AG20443 (cell line): Measurements from ENCODE around the gene CDHR3.
"Not testable (repeated sequence)": the region's sequence is repeated elsewhere in the genome, so short reads cannot be mapped to it uniquely, and the experiment has no call there.

Experiments
- DNase-seq: peaks from one replicate; pipeline ENCODE4 v3.0.0; 2012; ENCODE audit warnings: low spot score, mixed read lengths

The CDHR3 gene

DNA sequence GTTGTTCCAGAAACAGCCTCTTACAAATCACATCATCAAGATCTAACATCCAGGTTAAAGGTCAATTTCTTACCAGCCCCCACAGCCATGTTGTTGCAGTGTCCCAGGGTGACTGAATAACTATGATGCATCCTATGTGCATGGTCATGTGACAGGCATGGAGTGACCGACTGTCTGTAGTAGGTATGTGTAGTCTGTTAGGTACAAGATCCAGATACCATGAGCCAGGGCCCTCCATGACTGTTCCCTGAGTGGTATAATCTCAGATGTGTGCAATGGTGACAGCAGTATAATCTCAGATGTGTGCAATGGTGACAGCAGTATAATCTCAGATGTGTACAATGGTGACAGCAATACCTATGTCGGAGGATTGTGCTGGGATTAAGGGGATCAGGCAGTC, 8.8 kb downstream of the CDHR3 start:
- no peak for DNase-seq

DNA sequence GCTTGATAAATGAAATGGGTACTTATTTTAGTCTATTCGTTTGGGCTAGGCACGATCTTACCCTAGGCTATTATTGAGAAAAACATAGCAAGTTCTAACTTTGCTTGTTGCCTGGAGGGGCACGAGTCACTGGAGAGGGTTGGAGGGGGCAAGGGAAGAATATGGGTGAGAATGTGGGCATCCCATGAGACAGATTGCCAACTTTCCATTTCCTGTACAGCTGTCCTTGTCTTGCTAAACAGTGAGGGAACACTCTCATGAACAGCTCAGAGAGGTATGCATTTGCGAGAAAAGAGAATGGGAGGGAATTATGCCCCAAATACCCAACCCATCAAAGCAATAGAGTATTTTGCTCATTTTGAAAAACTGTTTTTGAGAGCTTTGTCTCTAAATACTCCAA, 9.2 kb downstream of the CDHR3 start:
- DNase-seq, result no peak

DNA sequence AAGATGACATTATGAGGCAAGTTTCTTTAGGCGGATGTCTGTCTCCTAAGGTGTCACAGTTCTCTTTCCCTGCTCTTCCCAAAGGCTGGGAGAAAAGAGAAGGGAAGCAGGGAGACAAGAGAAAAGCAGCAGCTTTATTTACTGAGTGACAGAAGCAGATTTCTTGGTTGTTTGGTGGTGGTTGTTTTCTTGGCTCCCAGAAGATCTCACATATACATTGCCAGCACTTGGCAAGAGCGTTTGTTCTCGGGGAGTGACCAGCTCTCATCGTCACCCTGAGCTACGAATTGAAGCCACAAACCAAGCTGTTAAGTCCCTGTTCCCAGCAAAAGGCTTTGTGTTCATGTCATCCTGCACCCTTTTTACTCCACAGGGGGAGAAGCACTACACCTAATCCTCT, 11.4 kb downstream of the CDHR3 start:
- DNase-seq, result no peak

DNA sequence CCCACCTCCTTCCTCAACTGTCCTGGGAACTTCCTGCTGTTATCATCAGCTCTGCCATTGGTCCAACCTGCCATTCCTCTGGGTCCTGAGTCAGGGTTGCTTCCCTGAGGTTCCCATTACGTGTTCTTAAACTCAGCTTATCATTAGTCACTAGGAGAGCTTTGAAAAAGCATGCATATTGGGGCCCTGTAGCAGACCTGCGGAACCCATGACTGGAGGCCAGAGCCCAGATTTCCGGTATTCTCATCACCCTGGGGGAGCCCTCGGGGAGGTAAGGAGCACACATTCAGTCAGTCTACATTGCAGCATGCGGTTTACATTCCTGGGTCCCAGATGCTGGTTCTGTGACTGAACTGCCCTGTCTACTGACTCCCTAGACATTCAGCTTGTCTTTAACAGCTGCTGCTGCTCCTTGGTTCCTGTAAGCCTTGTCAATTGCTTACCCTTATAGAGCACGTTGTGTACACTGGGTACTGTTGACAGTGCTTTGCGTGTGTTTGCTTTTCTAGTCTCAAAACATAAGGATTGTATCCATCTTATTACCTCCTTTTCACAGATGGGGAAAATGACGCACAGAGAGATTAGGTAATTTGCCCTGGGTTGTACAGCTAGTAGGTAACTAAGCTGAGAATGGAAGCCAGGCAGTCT, 12.8 kb downstream of the CDHR3 start:
- DNase-seq, result no peak

DNA sequence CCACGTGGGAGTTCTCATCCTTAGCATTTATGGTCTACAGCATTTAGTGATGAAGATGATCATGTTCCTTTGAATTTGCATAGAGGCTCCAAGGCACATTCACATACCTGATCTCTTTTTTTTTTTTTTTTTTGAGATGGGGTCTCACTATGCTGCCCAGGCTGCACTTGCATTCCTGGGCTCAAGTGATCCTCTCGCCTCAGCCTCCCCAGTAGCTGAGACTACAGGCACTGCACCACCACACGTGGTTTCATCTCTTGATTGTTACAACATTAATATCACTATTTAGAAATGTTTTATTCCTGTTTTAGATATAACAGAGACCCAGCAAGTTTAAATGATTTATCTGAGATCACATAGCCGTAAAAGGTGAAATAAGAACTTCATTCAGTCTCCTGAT, 13.8 kb downstream of the CDHR3 start:
- DNase-seq, result no peak

DNA sequence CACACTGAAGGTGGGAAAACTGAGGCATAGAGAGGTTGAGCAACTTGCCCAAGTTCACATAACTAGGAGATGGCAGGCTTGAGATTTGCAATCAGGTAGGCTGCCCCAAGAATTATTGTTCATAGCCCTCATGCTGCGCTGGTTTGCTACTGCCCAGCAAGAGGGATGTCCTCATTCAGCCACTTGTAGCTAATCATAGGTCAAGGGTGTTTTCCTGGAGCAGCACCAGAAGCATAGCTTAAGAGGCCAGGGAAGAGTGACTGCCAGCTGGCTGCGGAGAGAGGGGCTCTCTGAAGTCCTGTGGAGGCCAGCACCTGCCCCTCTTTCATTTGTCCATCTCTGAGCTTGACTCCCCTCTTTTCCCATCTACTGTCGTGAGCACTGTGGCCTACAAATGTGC, 15.0 kb downstream of the CDHR3 start:
- DNase-seq, result no peak

DNA sequence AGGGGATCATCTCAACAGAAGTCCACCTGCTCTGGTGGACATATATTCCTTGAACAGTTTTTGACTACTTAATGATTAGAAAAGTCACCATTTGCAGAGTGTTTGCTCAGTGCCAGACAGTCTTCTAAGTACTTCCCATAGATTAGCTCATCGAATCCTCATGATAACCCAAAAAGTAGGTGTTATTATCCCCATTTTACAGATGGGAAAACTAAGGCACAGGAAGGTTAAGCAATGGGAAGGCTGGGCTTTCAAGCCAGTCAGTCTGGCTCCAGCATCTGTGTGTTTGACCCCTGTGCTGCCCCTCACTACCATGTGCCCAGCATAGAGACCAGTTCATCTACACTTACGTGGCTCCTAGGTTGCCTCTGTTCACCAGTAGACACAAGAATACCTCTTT, 15.9 kb downstream of the CDHR3 start:
- DNase-seq, result no peak

DNA sequence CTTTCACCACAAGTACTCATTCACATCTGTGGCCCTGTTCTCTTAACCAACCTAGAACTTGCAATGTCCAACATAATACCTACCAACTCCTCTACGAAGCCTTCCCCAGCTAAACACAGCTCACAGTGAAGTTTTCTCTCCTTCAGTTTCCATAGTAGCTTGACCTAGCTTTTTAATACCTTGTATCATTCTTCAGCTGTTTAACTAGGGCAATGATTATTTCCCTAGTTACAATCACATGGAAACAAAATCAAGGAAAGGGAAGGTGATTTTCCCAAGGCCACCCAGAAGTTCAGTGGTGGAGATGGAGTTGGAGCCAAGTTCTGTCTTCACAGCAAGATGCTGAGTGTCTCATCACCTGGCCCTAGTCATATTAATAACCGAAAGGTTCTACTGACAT, 16.3 kb downstream of the CDHR3 start:
- no peak for DNase-seq

DNA sequence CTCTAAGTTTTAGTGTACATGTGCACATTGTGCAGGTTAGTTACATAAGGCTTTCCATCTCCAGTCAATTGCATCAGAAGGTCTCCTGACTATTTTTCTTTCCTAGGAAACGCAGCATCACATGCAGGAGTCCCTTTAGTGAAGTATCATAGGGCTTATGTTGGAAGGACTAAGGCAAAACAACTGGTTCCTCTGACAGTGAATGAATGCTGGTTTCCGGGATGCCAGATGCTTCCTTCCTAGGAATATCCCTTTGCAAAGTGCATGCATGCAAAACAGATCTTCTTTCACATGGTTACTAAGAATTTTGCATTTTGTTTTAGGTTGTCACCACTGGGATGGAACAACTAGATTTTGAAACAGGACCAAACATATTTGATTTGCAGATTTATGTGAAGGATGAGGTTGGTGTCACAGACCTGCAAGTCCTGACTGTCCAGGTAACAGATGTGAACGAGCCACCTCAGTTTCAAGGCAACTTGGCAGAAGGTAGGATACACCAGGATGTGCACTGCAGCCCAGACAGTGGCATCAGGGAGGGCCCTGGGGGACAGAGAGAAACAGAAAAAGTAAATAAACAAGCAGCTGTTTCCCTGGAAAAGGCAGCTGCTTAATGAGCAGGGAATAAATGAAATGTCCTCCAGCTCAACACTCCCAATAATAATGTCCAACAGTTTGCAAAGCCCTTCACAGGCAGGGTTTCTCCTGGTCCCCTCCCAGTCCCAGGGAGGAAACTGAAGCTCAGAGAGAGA, 17.8 kb downstream of the CDHR3 start:
- DNase-seq, result no peak

DNA sequence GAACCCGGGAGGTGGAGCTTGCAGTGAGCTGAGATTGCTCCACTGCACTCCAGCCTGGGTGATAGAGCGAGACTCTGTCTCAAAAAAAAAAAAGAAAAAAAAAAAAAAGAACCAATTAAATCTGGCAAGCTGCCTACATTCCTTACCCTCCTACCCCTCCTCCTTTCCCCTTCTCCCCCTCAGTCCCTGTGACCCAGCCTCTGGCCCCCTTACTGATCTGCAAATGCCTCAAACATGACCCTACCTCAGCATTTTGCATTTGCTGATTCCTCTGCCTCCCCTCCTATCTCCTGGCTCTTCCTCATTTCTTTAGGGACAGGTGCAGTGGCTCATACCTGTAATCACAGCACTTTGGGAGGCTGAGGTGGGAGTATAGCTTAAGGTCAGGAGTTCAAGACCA, 19.3 kb downstream of the CDHR3 start:
- no peak for DNase-seq

DNA sequence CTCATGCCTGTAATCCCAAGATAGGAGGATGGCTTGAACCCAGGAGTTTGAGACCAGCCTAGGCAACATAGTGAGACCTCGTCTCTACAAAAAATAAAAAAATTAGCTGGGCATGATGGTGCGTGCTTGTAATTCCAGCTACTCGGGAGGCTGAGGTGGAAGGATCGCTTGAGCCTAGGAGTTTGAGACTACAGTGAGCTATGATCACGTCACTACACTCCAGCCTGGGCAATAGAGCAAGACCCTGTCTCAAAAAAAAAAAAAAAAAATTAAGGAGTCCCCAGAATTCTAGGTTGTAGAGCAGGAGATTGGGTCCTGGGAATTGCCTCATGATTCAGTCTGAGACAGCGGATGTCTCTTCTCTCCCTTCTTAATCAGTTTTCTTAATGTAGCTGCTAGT, 21.7 kb downstream of the CDHR3 start:
- not testable (repeated sequence) for DNase-seq

DNA sequence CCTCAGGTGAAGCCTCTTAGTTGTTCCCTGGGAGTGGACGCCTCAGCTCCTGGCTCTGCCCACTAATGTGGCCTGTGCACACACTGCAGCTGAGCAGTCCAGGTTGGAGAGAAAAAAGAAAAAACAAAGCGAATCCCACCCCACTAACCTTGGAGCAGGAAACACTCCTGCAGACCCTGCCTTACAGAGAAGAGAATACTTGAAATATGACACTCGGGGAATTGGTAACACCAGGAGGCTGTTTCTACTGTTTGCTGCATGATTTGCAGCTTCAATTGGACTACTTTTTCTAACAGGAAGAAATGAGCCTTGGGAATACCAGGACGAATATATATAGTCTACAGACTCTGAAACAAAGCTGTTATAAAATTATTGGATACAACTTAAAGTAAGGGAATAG, 22.2 kb downstream of the CDHR3 start:
- no peak for DNase-seq

DNA sequence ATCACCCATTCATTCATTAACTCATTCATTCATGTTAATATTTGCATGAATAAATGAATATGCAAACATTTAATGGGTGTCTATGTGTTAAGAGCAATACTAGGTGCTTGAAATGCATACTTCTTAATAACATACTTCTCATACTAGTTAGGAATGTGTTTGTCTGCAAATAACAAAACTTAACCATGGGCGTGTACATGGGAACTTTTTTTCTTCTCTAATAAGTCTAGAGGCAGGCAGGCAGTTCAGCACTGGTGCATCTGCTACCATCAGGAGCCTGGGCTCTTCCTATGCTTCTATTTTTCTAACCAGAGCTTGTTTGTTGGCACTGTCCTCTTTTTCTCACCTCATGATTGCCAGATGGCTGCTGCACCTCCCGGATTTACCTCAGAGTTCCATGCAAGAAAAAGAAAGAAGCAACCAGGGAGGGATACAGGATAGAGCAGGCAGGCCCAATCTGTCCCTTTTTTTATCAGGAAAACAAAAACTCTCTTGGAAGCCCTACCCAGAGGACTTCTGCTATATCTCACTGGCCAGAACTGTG, 22.7 kb downstream of the CDHR3 start:
- DNase-seq, result no peak

DNA sequence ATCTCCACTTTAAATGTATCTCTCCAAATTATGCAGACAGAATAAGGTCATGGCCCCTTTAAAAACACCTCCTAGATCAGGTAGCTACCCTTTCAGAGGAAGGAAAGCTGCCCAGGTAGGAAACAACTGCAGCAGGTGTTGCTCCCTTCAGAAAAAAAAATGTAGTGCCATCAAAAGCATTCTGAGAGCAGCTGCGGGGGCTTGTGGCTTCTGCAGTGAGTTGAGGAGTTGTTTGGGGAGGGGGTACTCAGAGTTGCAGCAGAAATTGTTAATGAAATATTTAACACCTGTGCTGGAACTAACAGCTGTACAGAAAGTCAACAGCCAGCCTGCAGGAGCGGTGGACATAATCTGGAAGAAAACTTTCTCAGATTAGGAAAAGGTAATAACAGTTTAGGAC, 24.0 kb downstream of the CDHR3 start:
- no peak for DNase-seq

DNA sequence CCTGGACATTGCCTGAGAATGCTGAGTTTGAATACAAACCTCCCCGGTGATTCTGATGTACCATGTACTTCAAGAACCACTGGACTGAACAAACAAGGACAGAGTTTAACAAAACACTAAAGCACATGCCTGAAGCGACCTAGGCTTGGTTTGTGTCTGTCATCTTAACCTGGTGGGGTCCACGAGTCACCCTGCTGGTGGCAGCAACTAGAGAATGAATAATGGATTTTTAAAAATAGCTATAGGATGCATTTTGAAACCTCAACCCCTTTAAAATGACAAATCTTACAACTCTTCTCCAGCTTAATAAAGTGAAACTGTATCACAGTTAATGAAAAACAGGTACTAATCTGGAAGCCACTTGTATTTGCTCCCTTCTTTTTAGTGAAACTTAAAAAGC, 25.2 kb downstream of the CDHR3 start:
- DNase-seq, result no peak

DNA sequence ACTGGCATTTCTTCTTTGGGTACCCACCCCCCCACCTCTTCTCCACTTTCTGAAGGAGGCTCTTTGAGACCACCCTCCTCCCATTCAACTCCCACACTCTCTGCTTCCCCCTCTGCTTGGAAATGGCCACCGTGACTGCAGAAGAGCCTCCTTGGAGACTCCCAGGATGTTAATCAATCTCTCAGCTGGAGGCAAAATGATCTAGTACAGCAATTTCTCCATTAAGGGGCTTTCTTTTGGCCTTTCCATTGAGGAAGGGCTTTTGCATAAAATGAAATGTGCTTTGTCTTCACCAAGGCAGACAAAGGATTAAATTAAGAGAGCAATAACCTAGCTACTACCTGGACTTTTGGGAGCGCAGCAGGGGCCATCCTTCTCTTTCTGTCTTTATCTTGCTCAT, 26.1 kb downstream of the CDHR3 start:
- DNase-seq, result no peak

DNA sequence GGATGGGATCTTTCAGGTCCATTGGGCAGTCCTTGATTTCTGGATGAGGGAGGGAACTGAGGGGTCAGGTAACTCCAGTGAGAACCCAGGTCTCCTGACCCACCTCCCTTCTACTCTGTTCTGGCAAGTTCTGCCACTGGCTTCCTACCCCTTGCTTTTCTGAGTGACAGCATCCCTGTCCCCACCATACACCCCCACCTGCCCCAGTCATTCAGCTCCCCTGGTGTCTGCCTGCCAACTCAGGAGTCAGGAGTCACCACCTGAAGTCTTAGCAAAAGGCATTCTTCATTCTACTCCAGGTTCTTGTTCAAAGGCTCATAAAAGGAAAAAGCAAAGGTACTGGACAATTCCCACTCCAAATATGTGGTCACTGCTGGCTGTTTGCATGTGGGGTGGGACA, 26.6 kb downstream of the CDHR3 start:
- no peak for DNase-seq

DNA sequence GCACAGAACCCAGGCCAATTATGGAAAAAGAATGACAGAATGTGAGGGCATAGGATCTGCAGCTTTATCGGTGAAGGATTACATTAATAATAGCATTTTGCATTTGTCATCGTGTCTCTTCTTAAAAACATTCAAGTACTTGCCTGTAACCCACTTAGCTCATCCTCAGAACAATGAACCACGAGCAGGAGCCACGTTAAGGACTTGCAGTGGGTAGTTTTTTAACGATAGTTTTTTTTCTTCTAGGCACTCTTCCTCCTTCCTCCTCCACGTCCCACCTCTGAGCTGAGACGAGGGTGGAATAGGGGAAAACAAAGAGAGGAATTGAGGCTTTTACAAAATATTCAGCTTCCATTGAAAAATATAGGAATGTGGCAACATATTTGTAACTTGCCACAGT, 27.1 kb downstream of the CDHR3 start:
- no peak for DNase-seq

DNA sequence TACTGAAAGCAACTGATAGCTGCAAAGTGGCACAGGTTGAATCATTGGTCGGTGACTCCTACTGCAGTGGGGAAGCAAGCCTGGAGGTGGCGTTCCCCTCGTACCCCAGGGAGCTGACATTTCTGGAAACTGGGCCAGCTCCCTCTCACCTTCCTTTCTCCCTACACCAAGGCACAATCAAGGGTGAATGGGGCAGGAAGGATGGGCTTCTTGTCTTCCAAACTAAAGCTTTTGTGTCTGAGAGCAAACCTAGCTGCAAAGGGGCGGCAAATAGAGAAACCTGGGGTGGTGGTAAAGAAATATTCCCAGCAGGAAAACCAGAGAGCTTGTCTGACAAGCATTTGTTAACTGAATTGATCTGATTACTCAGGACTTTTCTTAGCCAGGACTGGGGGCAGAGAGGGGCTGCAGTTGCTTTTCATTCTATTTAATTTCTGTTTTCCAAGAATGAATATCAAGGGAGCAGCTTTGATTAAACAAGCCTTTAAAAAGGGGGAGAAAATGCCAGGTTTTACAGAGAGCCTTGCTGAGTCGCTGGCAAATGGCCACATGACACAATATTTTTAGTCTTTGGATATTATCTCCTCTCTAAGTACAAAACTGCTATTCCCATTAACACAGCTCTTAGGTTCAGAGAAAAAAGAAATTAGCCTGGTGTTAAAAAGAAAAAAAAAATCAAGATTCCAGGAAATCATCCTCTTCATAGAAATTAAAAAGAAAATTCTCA, 27.8 kb downstream of the CDHR3 start:
- DNase-seq, result no peak

DNA sequence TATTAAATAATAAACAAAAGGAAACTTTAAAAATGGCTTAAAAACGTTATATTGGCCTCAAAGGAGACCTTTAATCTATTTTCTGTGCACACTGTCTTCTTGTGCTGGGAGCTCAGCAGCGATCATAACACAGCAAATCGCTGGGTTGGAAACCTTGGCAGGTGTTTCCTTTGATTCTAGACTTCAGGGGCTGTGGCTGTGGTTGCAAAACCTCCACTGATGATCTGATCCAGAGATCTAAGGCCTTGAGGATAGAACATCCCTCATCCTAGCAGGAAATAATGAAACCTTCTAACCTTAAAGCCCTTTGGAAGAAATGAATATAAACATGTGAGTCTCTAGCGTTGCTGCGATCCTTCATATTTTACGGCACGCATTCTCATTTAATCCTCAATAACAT, 29.8 kb downstream of the CDHR3 start:
- no peak for DNase-seq

DNA sequence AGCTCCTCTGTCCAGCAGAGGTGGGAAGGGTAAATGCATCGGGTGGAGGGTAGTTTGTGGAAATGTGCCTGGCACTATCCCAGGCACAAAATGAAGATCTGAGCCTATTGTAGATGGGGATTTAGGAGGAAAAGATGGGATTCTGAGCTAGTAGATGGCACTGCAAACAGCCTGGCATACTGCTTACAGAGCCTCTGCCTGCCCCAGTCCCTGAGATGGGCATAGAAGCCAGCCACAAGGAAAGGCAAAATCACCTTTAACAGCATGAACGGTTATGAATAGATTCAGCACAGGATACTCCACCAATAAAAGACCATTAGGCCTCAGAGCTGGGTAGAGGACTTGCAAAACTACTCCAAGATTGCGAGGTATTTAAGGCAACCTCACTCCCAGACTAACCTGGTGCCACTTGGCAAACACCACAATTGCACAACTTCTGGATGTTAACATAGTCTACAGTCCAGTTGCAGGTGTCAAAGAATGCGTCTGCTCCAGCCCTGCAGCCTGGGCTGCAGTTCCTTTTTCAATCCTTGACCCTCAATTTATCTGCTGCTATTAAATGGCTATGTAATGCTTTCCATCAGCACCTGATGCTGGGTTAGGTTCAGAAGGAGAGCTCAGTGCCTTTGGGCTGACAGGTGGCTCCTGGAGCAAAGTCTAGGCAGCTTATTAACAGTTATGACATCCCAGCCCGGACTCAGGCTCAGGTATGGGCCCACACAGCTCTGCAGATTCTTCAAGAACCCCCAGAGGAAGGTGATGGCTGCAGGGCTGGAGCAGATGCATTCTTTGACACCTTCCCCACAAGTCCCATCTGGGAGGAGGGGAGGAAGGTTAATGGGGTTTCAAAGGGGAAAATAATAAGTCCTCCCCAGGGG, 34.0 kb downstream of the CDHR3 start:
- no peak for DNase-seq

DNA sequence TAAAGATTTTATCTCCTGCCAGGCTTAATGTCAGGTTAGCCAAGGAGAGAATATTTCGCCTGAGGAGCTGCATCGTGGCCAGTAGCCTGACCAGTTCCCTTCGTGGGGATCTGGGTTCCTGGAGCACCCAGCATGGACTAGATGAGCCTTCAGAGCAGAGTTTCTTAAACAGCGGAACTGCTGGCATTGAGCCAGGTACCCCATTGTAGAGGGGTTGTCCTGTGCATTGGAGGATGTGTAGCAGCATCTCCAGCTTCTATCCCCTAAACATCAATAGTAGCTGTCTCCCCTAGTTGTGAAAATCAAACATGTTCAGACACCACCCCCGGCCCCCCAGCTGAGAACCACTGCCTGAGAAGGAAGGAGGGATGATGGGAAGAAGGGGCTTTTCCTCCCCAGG, 36.2 kb downstream of the CDHR3 start:
- DNase-seq, result no peak
